NCI-H187 (cell line): ENCODE data around the gene CBX3.
"Not testable (repeated sequence)": the region's sequence is repeated elsewhere in the genome, so short reads cannot be mapped to it uniquely, and the experiment has no call there.

Source experiments
- DNase-seq, 2 experiments: peaks; one replicate each; lab custom pipeline; 2025; lab: John Stamatoyannopoulos, UW

CBX3 gene

GRCh38 chr7:26188206-26188956 lies 13.2 kb upstream of the CBX3 start:
- DNase-seq = no peak

DNA sequence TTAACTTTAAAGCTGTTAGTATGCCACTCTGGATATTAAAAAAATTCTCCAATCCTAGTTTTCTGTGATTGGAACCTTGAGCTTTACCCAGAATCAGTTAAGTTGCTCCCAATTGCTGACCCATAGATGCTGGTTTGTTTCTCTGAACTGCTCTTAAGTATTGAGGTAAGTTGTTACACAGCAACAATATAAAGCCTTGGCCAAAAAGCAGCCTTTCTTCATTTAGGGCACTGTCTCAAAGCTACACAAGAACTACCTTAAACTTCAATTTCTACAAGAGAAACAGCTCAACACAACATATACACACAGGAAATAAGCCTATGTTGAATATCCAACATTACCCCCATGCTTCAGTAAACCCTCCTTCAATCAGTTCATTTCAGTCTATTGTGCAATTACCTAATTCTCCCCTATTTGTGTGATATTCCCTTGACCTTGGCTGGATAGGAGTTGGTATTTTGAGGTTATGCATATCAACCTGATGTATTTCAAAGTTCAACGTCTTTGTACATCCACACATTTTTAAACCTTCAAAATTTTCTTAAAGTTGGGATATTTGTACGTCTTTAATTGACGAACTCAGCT lies 12.5 kb upstream of the CBX3 start:
- no peak for DNase-seq

- no peak for DNase-seq
Measured at GRCh38 chr7:26189697-26190096, 11.8 kb upstream of the CBX3 start.

DNA sequence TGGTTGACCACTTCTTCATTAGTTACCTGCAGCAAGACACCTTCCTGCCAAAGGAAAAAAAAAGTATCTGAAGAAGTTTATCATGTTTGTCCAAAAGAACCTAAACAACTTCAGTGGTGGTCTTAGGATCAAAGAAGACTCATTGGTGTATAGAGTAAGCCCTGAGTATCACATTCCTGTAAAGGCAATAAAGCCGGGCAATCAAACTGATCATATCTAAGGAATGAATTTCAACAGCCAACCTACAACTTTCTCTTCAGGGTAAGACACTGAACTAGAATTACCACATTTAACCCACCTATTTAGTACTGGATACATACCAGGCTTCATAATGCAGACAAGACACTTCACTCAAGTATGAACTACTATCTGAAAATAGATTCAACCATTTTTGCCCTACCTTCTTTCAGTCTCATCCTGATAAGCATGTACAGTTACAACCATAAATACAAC lies 11.1 kb upstream of the CBX3 start:
- no peak for DNase-seq

GRCh38 chr7:26191233-26191973 lies 10.1 kb upstream of the CBX3 start:
- DNase-seq = no peak

GRCh38 chr7:26191974-26192479 lies 9.5 kb upstream of the CBX3 start:
- DNase-seq = no peak

GRCh38 chr7:26192485-26193087 lies 9.0 kb upstream of the CBX3 start:
- DNase-seq = no peak

DNA sequence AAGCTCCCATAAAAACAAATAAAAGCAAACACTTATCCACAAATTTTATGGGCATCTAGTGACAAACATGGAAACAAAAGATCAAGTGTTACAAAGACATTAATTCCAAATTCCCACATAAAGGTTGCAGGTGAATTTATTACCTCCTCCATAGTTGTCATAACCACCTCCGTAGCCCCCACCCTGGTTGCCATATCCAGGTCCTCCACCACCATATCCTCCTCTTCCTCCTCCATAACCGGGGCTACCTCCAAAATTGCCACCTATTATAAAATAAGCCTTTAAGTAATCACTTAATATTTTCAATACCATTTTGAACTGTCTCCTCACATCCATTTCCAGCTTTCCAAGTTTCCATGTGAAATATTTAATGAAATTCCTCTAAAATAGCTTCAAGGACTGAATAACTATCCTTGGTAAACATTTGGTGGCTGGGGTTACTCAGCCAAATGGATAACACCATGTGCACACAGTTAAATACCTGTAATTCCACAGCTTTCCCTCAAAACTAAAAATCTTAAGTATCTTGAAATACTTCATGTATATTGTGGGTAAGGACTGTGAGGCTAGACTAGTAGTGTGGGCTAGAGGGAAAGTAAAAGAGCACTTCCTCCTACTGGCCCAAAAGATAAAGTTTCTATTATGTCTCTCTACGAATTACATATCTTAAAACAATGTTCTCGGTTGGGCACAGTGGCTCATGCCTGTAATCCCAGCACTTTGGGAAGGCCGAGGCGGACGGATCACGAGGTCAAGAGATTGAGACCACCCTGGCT lies 7.9 kb upstream of the CBX3 start:
- DNase-seq = no peak

- not testable (repeated sequence) for DNase-seq
Measured at GRCh38 chr7:26194764-26195163, 6.8 kb upstream of the CBX3 start.

GRCh38 chr7:26195182-26195581 lies 6.4 kb upstream of the CBX3 start:
- no peak for DNase-seq

DNA sequence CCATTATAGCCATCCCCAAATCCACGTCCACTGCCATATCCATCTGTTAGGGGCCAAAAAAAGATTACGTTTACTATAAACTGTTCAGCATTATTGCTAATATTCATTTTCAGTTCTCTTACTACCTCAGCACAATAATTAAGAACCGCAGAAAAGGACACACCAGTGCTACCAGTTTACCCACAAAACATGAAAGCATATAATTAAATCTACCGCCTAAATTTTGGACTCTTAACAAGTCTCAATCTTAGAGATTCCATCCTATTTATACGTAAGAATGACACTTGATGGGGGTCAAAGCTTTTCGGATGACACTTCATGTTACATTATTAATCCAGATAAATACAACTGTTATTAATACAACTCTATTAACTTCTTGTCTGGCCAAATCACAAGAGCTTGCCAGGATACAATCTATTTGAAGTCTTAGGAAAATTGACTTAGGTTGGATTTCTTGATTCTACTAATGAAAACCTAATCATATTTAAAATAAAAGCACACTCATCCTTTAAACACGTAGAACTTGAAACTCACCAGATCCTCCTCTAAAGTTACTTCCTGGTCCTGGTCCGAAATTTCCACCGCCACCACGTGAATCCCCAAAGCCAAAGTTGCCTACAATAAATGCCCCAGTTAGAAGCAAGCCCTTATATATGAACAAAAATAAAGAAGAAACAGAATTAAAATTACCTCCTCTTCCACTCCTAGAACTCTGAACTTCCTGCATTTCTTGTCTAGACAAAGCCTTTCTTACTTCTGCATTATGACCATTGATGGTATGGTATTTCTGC lies 5.5 kb upstream of the CBX3 start:
- no peak for DNase-seq

DNA sequence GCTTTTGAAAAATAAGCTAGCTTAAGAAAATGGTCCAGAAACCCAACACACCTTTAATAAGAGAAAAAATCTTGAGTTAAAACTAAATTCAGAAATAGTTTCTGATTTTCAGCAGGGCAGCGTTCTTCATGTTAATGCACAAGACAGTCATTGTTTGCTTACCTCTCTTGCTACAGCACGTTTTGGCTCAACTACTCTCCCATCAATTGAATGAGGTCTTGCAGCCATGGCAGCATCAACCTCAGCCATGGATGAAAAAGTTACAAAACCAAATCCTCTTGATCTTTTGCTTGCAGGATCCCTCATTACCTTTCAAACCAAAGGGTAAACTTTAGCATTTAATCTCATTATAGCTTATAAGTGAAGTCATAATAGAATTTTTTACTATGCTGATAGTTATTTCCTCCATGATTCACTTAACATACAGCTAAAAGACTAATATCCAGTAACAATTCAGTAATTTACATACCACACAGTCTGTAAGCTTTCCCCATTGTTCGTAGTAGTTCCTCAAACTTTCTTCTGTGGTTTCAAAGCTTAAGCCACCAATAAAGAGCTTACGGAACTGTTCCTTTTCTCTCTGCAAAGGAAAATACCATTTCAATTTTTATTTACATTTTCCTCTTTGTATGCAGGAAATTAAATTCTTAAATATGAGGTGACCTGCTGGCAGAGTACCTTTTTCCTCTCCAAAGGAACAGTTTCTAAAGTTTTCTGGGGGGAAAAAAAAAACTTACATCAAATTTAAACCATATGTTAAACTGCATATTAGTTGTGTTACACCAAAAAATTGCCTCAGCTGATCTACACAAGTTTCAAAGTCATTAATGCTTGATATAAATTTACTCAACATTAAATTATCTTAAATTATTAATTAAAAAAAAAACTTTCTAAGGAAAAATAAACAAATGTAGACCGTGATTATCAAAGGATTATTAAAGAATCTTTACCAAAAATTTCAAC lies 4.1 kb upstream of the CBX3 start:
- no peak for DNase-seq

- DNase-seq = no peak
Measured at GRCh38 chr7:26198133-26198780, 3.3 kb upstream of the CBX3 start.

DNA sequence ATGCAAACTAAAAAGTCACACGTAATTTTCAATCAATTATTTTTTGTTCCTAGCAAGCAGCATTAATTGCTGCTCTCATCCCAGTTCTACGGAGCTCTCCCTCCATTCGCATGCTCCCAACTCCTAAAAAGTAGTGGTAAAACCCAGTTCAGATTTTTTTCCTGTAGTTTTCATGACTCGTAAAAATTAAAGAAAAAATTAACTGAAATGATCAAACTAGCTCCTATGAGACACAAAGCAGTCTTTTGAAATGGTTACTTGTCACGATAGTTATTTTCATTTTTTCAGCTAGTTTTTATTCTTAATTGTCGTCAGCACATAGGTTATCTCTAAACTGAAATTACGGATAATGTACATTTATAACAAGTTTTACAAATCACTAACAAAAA lies 2.8 kb upstream of the CBX3 start:
- no peak for DNase-seq

DNA sequence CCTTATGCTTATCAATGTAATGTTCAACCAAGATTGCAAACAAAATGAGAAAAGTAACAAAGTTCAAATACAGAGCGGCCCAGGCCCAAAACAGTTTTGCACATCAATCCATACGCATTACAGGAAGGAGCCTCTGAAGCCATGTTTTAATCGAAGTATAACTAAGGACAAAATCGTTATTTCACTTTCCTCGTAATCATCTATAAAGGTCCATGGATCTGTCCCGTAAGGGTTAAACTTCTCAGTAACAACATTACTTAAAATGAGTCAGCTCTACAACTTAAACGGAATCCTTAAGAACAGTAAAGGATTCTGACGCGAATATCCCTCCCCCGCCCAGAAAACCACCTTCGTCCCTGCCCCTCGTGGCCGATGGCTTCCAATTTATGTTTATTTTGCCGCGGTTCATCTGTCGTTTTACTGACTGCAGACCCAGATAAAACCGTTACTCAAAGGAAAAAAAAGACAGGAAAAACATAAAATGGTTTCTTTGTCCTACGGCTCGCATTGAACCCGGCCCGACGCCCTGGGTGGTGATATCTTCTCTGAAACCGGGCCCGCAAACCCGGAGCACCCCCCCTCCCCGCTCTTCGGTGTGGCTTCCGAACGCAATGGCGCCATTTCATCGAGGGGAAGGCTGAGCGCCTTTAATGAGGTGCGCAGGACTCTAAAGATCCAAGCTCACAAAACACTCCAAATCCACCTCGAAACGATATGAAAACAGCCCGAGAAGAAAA lies 2.1 kb upstream of the CBX3 start:
- DNase-seq = peak; percentile 16 to 79

- peak; percentile 32 to 79 for DNase-seq
Measured at GRCh38 chr7:26200038-26200443, 1.5 kb upstream of the CBX3 start.

DNA sequence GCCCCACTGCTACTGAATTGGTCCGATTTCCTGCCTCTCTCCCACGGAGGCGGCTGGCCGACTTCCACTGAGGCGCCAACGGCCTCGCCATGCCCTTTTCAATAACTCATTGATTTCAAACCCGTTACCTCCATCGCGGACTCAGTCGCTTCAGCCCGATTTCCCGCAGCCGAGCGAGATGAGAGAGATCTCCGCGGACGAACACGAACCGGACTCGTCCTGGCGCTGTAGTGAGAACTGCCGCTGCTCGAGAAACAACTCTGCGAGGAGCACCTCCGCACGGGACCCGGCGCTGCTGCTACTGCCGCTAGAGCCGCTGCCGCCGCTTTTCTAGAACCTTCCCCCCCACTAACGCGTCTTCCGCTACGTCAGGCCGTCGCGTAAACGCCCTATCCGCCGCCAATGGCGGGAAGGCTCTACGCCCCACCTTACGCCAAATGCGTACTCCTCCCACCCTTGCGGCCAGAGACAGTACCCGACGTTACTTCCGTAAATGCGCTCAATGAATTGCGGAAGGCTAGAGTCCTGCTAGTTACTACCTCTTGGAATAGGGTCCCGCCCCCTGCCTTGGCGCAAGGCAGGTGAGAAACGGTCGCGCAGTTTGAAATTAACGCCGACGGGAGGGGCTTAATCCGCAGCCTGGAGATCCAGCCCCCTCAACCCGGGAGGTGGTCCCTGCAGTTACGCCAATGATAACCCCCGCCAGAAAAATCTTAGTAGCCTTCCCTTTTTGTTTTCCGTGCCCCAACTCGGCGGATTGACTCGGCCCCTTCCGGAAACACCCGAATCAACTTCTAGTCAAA lies 900 bp upstream of the CBX3 start, which contains the start of gene HNRNPA2B1:
Gene HNRNPA2B1 (minus strand): TSS at position 303 of the 803 bp plus-strand sequence. CDS start 169 bp downstream, at position 134.
- peak; percentile 97 to 98 for DNase-seq
